ENCODE results near the gene GRIK4.

Gene GRIK4

DNA sequence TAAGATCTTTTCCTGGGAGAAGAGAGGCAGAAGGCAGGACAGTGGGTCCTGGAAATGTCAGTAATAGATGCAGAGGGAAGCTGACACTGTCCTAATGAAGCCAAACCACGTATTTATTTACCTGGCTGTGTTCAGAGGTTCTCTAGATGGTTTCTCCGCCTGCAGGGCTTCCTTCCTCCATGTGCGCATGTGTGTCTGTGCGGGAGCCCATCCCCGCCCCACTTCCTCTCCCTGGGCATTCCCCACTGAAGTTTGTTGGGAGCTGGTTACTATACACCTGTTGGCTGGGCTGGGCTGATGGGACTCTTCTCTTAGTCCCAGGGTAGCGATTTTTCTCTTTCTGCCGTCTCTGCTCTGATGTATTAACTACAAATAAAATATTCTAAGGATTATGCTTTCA, 307.5 kb downstream of the GRIK4 start:
- Mint-ChIP-seq H3K27me3 (peaks cover 63% of the 10 kb centered on the region), H3K27ac (ENCODE audit: low read depth) (no peak overlapping the region), H3K9me3 (no peaks in the 10 kb centered on the region), H3K4me3 (no peak overlapping the region), H3K4me1 (peaks cover 7% of the 10 kb centered on the region), H3K36me3 (ENCODE audit: insufficient read depth) (peaks cover 2% of the 10 kb centered on the region)
- no peak for ATAC-seq (replicated peaks; ENCODE audit: extremely low read depth, poor library complexity, severe bottlenecking)
- no peak for DNase-seq (ENCODE audit: low spot score in 2 of 2)

DNA sequence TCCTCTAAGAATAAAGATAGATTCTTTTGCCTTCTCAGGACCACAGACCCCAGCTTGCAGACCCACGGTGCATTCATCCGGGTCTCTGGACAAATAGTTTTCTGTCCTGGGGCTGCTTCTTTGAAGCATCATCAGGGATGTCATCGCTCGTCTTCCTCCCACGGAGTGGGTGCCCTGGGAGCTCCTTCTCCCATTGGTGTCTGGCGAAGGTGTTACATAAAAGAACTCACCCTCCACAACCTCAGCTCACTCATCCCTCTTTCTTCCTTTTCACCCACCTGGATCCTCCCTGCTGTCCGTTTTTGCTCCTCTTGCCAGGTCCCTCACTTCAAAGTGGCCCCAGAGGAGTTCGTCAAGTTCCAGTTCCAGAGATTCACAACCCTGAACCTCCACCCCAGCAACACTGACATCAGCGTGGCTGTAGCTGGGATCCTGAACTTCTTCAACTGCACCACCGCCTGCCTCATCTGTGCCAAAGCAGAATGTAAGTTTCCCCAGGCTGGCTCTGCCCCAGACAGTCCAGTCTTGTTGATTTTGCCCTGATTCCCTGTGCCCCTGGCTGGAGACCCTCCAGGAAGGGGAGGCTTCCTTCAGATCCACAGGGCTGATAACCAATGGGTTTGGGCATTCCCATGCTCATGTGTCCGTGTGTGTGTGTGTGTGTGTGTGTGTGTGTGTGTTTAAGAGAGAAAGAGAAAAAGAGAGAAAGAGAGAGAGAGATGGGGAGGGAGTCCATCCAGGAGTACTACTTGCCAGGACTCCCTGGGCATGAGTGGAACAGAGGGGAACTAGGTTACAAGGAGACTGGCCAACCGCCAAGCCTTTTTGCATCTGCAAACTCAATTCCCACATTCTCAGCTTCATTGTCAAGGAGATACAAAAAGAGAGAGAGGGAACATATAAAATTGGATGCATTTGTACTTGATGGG, 308.2 kb downstream of the GRIK4 start:
- no peak overlapping the region for H3K27ac Mint-ChIP-seq (ENCODE audit: low read depth)
- peaks cover 7% of the 10 kb centered on the region for H3K4me1 Mint-ChIP-seq
- no peaks in the 10 kb centered on the region for H3K9me3 Mint-ChIP-seq
- no peak overlapping the region for H3K4me3 Mint-ChIP-seq
- DNase-seq (ENCODE audit: low spot score in 2 of 2): no peak
- H3K27me3 Mint-ChIP-seq: peaks cover 60% of the 10 kb centered on the region
- H3K36me3 Mint-ChIP-seq (ENCODE audit: insufficient read depth): peaks cover 2% of the 10 kb centered on the region
- no peak for ATAC-seq (replicated peaks; ENCODE audit: extremely low read depth, poor library complexity, severe bottlenecking)

DNA sequence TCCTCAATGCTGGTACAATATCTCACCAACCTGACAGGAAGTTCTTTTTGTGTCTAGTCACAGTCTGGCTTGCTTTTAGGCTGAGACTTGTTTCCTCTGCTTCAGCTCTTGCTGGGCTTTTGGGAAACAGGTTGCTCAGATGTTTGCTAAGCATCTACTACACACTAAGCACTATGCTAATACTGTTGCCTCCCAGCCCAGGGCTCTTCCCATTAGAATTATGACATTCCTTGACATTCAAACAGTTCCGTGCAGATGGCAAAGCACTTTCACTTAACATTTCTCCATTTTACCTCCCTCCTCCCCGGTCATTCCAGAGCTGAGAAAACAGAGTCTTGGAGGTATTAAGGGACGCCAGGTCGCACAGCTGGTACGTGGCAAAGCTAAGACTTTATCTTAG, 311.6 kb downstream of the GRIK4 start:
- Mint-ChIP-seq H3K27ac (ENCODE audit: low read depth) (no peak overlapping the region), H3K9me3 (no peaks in the 10 kb centered on the region), H3K36me3 (ENCODE audit: insufficient read depth) (no peaks in the 10 kb centered on the region), H3K4me3 (no peak overlapping the region), H3K4me1 (peaks cover 7% of the 10 kb centered on the region), H3K27me3 (peaks cover 45% of the 10 kb centered on the region)
- no peak for ATAC-seq (replicated peaks; ENCODE audit: extremely low read depth, poor library complexity, severe bottlenecking)
- no peak for DNase-seq (ENCODE audit: low spot score in 2 of 2)

DNA sequence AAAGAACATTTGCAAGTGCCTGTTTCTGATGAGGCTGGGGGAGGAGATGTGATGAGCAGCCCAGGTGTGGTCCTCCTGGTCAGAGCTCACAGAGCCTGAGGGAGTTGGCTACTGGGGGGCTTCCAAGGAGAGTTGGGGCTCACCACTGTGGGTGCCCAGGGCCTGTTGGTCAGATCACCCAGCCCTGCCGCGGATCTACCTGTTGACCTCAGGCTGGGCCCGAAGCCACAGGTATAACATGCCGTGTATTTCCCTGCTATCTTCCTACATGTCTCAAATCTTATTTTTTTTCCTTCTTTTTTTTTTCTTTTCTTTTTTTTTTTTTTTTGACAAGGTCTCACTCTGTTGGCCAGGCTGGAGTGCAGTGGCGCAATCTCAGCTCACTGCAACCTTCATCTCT, 312.7 kb downstream of the GRIK4 start:
- Mint-ChIP-seq H3K36me3 (ENCODE audit: insufficient read depth) (no peaks in the 10 kb centered on the region), H3K9me3 (no peaks in the 10 kb centered on the region), H3K27ac (ENCODE audit: low read depth) (no peak overlapping the region), H3K4me1 (peaks cover 2% of the 10 kb centered on the region), H3K27me3 (peaks cover 45% of the 10 kb centered on the region), H3K4me3 (no peak overlapping the region)
- ATAC-seq (replicated peaks; ENCODE audit: extremely low read depth, poor library complexity, severe bottlenecking) (no peak), DNase-seq (ENCODE audit: low spot score in 2 of 2) (no peak)

DNA sequence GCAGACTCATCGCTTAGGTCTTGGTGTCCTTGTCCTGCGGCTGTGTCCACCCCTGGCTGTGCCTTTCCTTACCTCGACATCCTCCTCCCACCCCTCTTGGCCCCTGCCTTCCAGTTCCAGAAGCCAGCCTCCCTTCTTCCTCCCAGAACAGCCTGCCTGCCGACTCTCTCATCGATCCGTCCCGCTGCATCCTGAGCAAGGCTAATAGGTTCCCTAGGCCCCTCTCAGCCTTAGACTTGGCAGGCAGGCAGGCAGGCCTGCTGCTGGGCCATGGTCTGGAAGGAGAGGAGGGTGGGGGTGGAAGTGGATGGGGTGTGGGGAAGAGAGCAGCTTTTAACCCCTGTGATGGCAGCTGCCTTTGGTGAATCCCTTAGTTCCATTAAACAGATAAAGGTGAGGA, 315.6 kb downstream of the GRIK4 start:
- peaks cover 2% of the 10 kb centered on the region for H3K36me3 Mint-ChIP-seq (ENCODE audit: insufficient read depth)
- H3K27me3 Mint-ChIP-seq: peaks cover 28% of the 10 kb centered on the region
- DNase-seq (ENCODE audit: low spot score in 2 of 2) (no peak), ATAC-seq (replicated peaks; ENCODE audit: extremely low read depth, poor library complexity, severe bottlenecking) (no peak)
- H3K27ac Mint-ChIP-seq (ENCODE audit: low read depth): no peak overlapping the region
- H3K9me3 Mint-ChIP-seq: no peaks in the 10 kb centered on the region
- H3K4me3 Mint-ChIP-seq: no peak overlapping the region
- no peaks in the 10 kb centered on the region for H3K4me1 Mint-ChIP-seq

DNA sequence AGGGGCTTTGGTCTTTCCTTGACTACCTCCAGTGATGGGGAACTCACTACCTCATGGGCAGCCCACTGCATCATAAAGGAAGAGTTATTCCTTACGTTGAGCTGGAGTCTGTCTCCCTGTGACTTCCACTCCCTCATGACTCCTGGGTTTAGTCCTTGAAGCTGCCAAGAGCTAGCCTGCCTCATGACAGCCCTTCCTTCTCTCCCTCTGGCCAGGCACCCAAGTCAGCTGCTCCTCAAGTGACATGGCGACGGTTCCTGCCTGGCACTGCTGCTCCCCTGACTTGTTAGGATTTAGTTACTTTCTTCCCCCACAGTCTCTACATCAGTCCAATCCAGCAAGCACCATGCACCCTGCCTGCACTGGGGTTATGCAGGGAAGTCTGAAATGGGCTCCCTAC, 316.3 kb downstream of the GRIK4 start:
- H3K9me3 Mint-ChIP-seq: no peaks in the 10 kb centered on the region
- no peak for ATAC-seq (replicated peaks; ENCODE audit: extremely low read depth, poor library complexity, severe bottlenecking)
- no peaks in the 10 kb centered on the region for H3K4me1 Mint-ChIP-seq
- peaks cover 2% of the 10 kb centered on the region for H3K36me3 Mint-ChIP-seq (ENCODE audit: insufficient read depth)
- DNase-seq (ENCODE audit: low spot score in 2 of 2): no peak
- no peak overlapping the region for H3K4me3 Mint-ChIP-seq
- H3K27ac Mint-ChIP-seq (ENCODE audit: low read depth): no peak overlapping the region
- peaks cover 35% of the 10 kb centered on the region for H3K27me3 Mint-ChIP-seq

DNA sequence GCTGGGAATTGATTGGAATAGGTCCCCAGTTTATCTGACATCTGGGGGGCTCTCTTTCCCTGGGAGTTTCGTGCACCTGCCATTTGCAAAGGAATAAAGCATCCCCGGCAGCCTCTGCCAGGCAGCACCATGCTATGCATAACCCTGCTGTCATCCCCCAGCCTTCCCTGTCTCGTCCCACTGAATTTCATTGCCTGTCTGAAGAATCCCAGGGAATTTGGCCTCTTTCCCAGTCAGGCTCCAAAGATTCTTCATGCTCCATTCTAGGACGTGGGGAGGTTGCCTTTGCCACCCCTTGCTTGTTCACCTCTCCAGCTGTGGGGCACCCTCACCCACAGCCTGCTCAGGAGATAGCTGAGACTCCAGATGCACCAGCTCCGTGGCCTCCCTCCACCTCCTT, 317.3 kb downstream of the GRIK4 start:
- Mint-ChIP-seq H3K27ac (ENCODE audit: low read depth) (no peak overlapping the region), H3K27me3 (peaks cover 43% of the 10 kb centered on the region), H3K9me3 (no peaks in the 10 kb centered on the region), H3K4me3 (no peak overlapping the region), H3K4me1 (no peaks in the 10 kb centered on the region), H3K36me3 (ENCODE audit: insufficient read depth) (peaks cover 2% of the 10 kb centered on the region)
- no peak for ATAC-seq (replicated peaks; ENCODE audit: extremely low read depth, poor library complexity, severe bottlenecking)
- no peak for DNase-seq (ENCODE audit: low spot score in 2 of 2)

DNA sequence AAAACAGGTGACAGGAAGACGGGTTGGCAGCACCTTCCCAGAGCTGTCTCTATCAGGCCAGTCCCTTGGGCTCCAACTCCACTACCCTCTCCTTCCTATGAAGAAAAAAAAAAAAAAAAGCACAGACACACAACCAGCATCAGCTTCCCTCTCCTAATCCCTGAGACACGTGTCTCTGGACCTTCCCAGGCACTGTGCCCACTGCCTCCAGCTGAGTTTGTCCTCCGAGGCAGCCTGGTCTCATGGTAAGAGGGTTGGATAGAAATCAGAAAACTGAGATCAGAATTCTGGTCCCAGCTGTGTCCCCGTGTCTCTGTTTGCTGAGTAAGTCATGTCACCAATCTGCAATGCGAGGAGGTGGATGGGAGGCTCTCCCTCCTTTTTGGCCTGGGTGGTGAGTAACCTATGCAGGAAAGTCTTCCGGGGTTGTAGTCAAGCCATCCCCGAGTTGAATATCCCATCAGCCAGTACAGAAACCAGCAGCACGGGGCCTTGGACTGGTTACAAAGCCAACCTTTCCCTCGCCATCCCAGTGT, 318.6 kb downstream of the GRIK4 start:
- ATAC-seq (replicated peaks; ENCODE audit: extremely low read depth, poor library complexity, severe bottlenecking): no peak
- no peak for DNase-seq (ENCODE audit: low spot score in 2 of 2)
- Mint-ChIP-seq H3K4me1 (no peaks in the 10 kb centered on the region), H3K27me3 (peaks cover 44% of the 10 kb centered on the region), H3K27ac (ENCODE audit: low read depth) (no peak overlapping the region), H3K9me3 (no peaks in the 10 kb centered on the region), H3K4me3 (no peak overlapping the region), H3K36me3 (ENCODE audit: insufficient read depth) (peaks cover 2% of the 10 kb centered on the region)

DNA sequence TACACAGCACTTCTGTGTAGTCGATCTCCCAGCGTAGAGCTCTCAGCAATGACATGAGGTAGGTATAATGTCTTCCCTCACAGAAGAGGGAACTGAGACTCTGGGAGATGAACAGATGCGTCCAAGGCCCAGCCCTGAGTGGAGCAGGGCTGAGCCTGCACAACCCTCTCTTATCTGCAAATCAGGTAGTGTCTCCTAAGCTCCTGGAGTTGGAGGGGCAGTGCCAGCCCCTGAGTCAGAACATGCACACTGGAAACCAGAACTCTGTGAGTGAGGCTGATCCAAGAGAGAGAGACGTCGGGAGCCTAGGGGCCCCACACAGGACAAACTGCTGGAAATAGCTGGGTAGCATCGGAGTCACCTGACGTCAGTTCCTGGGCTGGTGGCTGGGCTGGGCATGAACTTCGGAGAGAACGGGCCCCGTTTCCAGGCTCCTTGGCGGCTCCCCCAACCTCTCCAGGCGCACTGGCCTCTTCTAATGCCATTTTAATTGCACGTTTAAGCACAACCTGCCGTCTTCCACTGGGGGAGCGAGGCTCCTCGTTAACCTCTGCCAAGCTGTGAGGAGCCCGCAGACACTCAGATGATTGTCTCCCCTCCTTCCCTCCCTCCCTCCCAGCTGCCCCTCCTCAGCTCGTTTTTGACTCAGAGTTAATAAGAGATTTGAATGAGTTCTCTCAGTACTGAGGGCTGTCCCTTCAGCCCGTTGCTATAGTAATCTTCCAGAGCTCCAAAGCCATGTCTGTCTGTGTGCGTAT, 321.1 kb downstream of the GRIK4 start:
- DNase-seq (ENCODE audit: low spot score in 2 of 2): no peak
- Mint-ChIP-seq H3K27ac (ENCODE audit: low read depth) (no peak overlapping the region), H3K36me3 (ENCODE audit: insufficient read depth) (peaks cover 5% of the 10 kb centered on the region), H3K4me3 (no peak overlapping the region), H3K9me3 (no peaks in the 10 kb centered on the region), H3K4me1 (peaks cover 9% of the 10 kb centered on the region), H3K27me3 (peaks cover 52% of the 10 kb centered on the region)
- ATAC-seq (replicated peaks; ENCODE audit: extremely low read depth, poor library complexity, severe bottlenecking): no peak

DNA sequence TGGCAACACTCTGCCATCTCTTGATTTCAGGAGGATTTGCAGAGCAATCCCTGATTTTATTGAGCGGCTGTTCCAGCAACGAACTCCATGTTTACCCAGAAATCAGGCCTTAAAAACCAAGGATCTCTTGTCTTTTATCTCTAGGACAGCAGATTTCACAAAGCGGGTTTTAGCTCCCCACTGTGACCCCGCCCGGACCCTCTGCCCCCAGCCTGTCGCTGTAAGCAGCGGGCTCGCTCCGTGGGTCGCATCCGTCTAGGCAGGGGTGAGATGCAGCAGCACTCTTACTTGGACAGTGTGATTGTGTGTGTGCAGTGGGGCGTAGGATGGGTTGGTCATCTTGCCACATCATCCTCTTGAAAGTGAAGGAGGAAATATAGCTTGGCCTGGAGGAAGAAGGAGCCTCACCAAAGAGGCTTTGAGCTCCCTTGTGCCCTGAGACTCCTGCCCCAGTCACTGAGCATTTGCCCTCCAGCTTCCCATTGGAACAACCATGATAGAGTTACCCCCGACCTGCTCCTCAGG, 323.2 kb downstream of the GRIK4 start:
- ATAC-seq (replicated peaks; ENCODE audit: extremely low read depth, poor library complexity, severe bottlenecking) (no peak), DNase-seq (ENCODE audit: low spot score in 2 of 2) (no peak)
- Mint-ChIP-seq H3K27me3 (peaks cover 36% of the 10 kb centered on the region), H3K4me3 (no peak overlapping the region), H3K36me3 (ENCODE audit: insufficient read depth) (peaks cover 7% of the 10 kb centered on the region), H3K9me3 (no peaks in the 10 kb centered on the region), H3K4me1 (peaks cover 9% of the 10 kb centered on the region), H3K27ac (ENCODE audit: low read depth) (no peak overlapping the region)

DNA sequence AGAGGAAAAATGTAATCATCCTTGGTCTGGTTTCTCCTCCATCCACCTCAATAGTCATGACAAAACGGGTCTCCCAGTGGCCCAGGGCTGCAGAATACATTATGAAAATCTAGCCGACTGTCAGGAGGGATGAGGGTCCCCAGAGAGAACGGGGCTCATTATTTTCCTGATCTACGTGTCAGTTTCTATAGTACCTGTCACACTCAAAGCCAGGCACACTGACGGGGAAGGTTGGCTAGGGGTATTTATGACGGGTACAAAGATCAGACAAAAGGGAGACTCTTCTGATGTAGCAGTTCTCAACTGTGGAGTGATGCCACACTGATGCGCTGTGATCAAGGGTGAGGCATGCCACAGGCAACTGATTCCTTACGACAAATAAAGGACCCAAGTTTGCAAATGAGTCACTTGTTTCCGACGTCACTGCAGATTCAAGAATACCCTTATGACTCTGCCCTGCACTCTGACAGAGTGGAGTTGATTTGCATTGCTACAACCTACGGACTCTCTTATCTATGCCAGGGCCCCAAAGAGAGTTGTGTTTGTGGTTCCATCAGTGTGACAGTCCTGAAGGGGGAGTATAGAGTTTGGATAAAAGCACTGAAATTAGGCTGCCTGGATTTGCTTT, 324.2 kb downstream of the GRIK4 start:
- Mint-ChIP-seq H3K9me3 (no peaks in the 10 kb centered on the region), H3K4me1 (peaks cover 9% of the 10 kb centered on the region), H3K27me3 (peaks cover 40% of the 10 kb centered on the region), H3K36me3 (ENCODE audit: insufficient read depth) (peaks cover 7% of the 10 kb centered on the region), H3K4me3 (no peak overlapping the region), H3K27ac (ENCODE audit: low read depth) (no peak overlapping the region)
- ATAC-seq (replicated peaks; ENCODE audit: extremely low read depth, poor library complexity, severe bottlenecking) (peak; percentile 86), DNase-seq (ENCODE audit: low spot score in 2 of 2) (no peak)

DNA sequence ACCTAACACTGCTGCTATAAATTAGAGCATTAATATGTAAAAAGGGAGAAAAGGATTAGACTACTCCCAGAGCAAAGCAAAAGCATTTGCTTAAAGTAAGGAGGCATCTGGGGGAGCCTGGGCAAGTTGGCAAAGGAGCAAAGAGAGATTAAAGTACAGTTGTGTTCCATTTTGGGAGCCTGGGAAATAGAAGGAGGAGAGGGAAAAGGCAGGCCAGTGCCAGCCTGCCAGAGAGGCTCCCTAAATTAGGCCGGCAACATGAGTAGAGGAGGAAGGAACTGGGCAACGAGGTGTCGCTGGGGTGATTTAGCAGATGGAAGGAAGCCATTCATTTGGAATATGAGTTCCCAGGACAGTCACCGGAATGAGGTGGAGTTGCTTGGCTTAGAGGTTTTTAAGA, 326.1 kb downstream of the GRIK4 start:
- no peaks in the 10 kb centered on the region for H3K9me3 Mint-ChIP-seq
- no peak overlapping the region for H3K27ac Mint-ChIP-seq (ENCODE audit: low read depth)
- ATAC-seq (replicated peaks; ENCODE audit: extremely low read depth, poor library complexity, severe bottlenecking) (no peak), DNase-seq (ENCODE audit: low spot score in 2 of 2) (no peak)
- no peak overlapping the region for H3K4me3 Mint-ChIP-seq
- H3K4me1 Mint-ChIP-seq: peaks cover 9% of the 10 kb centered on the region
- peaks cover 5% of the 10 kb centered on the region for H3K36me3 Mint-ChIP-seq (ENCODE audit: insufficient read depth)
- H3K27me3 Mint-ChIP-seq: peaks cover 33% of the 10 kb centered on the region

Data from central memory CD8-positive, alpha-beta T cell (primary cell).